OCI-LY1 (cell line): ENCODE data around the gene MMS22L.

Experiments
- H2AFZ ChIP-seq: fragments of 200-600 bp; sonication (generic), shearing (Covaris generic); 2 replicates; pipeline ENCODE4 v1.6.0; 2014; ENCODE audit warnings: antibody characterized with exemption, mild to moderate bottlenecking, low read length
- H3F3A ChIP-seq: fragments of 200-600 bp; sonication (generic), shearing (Covaris generic); 2 replicates; pipeline ENCODE4 v1.6.0; 2014; ENCODE audit warnings: mild to moderate bottlenecking, antibody characterized with exemption, low read length, moderate library complexity; ENCODE audit not compliant: insufficient read depth
- H3K27ac ChIP-seq: fragments of 200-600 bp; sonication (generic); 2 replicates; pipeline ENCODE4 v1.5.1; 2014; ENCODE audit warnings: low read length, mixed run types, mild to moderate bottlenecking, low read depth; ENCODE audit not compliant: poor library complexity, severe bottlenecking
- H3K27me3 ChIP-seq: fragments of 200-600 bp; sonication (generic); 2 replicates; pipeline ENCODE4 v1.6.0; 2014; ENCODE audit warnings: antibody characterized with exemption, mild to moderate bottlenecking, low read length, moderate library complexity; ENCODE audit not compliant: insufficient read depth
- H3K36me3 ChIP-seq: fragments of 200-600 bp; sonication (generic); 2 replicates; pipeline ENCODE4 v1.6.1; 2014; ENCODE audit warnings: mild to moderate bottlenecking, antibody characterized with exemption, low read length, moderate library complexity, mixed read lengths; ENCODE audit not compliant: insufficient read depth
- H3K4me1 ChIP-seq: fragments of 200-600 bp; sonication (generic); 2 replicates; pipeline ENCODE4 v1.5.1; 2014; ENCODE audit warnings: mild to moderate bottlenecking, low read length, moderate library complexity; ENCODE audit not compliant: insufficient read depth, severe bottlenecking
- H3K4me2 ChIP-seq: fragments of 200-600 bp; sonication (generic), shearing (Covaris generic); 2 replicates; pipeline ENCODE4 v1.6.1; 2014; ENCODE audit warnings: low read length
- H3K4me3 ChIP-seq: fragments of 200-600 bp; sonication (generic); 2 replicates; pipeline ENCODE4 v1.5.1; 2014; ENCODE audit warnings: low read length, low read depth, mild to moderate bottlenecking, mixed read lengths; ENCODE audit not compliant: poor library complexity, severe bottlenecking
- H3K79me2 ChIP-seq: fragments of 200-600 bp; shearing (Covaris generic); 2 replicates; pipeline ENCODE4 v1.6.1; 2016; ENCODE audit warnings: mixed run types, low read length, mixed read lengths; ENCODE audit not compliant: insufficient read depth
- H3K9ac ChIP-seq: fragments of 200-600 bp; sonication (generic), shearing (Covaris generic); 2 replicates; pipeline ENCODE4 v1.6.1; 2014; ENCODE audit warnings: mild to moderate bottlenecking, low read length, mixed read lengths
- H3K9me2 ChIP-seq: fragments of 200-600 bp; sonication (generic), shearing (Covaris generic); 2 replicates; pipeline ENCODE4 v1.6.1; 2014; ENCODE audit warnings: low read depth, mild to moderate bottlenecking, low read length, mixed read lengths
- H3K9me3 ChIP-seq: fragments of 200-600 bp; shearing (Covaris generic); 2 replicates; pipeline ENCODE4 v1.6.1; 2014; ENCODE audit warnings: low read length, mixed read lengths
- H4K20me1 ChIP-seq: fragments of 200-600 bp; sonication (generic), shearing (Covaris generic); 2 replicates; pipeline ENCODE4 v1.6.0; 2016; ENCODE audit warnings: mild to moderate bottlenecking, low read length; ENCODE audit not compliant: insufficient read depth
- EZH2 ChIP-seq: fragments of 200-600 bp; sonication (generic), shearing (Covaris generic); IDR thresholded peaks from 2 replicates; pipeline ENCODE4 v1.8.0; 2017; ENCODE audit warnings: borderline replicate concordance, mixed run types, mild to moderate bottlenecking, antibody characterized with exemption, low read length, moderate library complexity, mixed read lengths
- TF ChIP-seq, protein P1 (sequence below): fragments of 200-600 bp; sonication (generic), shearing (Covaris generic); IDR thresholded peaks from 2 replicates; pipeline ENCODE4 v1.5.1; 2017; ENCODE audit warnings: mild to moderate bottlenecking, antibody characterized with exemption, low read length, moderate library complexity, mixed read lengths

Gene MMS22L

DNA sequence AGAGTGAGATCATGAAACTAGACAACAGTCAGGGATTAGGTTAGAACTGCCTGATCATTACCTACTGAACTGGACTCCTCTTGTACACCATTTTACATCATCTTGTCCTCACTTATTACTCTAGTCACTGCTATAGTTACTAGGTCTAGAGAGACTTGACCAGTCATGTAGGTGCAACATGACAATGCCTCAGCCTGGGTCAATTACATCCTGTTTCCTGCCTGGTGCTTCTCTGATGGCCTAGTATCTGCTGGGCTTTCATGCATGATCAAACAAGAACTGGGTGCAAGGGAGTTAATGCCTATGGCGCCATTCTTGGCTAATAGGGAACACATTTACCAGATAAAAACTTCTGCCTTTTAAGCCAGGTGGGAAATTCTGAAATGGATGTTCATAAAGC lies 39.2 kb upstream of the MMS22L start:
- Histone ChIP-seq H3K4me3 (no peak overlapping the region), H3K27ac (no peak overlapping the region), H3K9ac (no peak overlapping the region), H4K20me1 (no peaks in the 10 kb centered on the region), H3K4me2 (no peak overlapping the region), H3K36me3 (no peaks in the 10 kb centered on the region), H3K79me2 (no peaks in the 10 kb centered on the region), H2AFZ (no peak overlapping the region), H3K27me3 (no peaks in the 10 kb centered on the region), H3F3A (no peaks in the 10 kb centered on the region), H3K9me2 (no peaks in the 10 kb centered on the region; the same call in 1 of the 2 replicates), H3K9me3 (no peaks in the 10 kb centered on the region), H3K4me1 (no peaks in the 10 kb centered on the region)
- TF ChIP-seq, protein P1, sequence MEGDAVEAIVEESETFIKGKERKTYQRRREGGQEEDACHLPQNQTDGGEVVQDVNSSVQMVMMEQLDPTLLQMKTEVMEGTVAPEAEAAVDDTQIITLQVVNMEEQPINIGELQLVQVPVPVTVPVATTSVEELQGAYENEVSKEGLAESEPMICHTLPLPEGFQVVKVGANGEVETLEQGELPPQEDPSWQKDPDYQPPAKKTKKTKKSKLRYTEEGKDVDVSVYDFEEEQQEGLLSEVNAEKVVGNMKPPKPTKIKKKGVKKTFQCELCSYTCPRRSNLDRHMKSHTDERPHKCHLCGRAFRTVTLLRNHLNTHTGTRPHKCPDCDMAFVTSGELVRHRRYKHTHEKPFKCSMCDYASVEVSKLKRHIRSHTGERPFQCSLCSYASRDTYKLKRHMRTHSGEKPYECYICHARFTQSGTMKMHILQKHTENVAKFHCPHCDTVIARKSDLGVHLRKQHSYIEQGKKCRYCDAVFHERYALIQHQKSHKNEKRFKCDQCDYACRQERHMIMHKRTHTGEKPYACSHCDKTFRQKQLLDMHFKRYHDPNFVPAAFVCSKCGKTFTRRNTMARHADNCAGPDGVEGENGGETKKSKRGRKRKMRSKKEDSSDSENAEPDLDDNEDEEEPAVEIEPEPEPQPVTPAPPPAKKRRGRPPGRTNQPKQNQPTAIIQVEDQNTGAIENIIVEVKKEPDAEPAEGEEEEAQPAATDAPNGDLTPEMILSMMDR, result no peak
- no peak for TF ChIP-seq EZH2

DNA sequence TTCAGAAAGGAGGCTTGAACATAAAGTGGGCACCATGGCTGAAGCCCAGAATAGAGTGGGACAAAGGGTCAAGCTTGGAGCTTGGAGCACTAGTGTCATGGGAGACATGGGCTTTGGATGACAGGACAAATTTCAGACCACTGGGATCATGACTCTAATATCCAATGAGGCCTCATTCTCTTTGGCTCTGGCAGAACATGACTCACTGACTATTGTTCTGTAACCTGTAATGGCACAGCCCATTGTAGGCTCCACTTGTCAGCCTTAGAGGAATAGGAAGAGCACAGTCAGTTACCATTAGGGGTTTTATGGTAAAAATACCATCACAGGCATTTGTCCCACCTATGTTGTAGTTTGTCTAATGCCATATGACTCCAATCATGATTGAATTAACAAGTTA lies 34.0 kb upstream of the MMS22L start:
- Histone ChIP-seq H3K9me2 (no peaks in the 10 kb centered on the region), H3K36me3 (no peaks in the 10 kb centered on the region), H2AFZ (no peak overlapping the region), H3K9me3 (no peaks in the 10 kb centered on the region), H3K9ac (no peak overlapping the region), H3K27me3 (no peaks in the 10 kb centered on the region), H3K27ac (no peak overlapping the region), H3K4me2 (no peak overlapping the region), H3K4me1 (no peaks in the 10 kb centered on the region), H4K20me1 (no peaks in the 10 kb centered on the region), H3F3A (no peaks in the 10 kb centered on the region), H3K79me2 (no peaks in the 10 kb centered on the region), H3K4me3 (no peak overlapping the region)
- TF ChIP-seq, protein P1, result no peak
- no peak for TF ChIP-seq EZH2

DNA sequence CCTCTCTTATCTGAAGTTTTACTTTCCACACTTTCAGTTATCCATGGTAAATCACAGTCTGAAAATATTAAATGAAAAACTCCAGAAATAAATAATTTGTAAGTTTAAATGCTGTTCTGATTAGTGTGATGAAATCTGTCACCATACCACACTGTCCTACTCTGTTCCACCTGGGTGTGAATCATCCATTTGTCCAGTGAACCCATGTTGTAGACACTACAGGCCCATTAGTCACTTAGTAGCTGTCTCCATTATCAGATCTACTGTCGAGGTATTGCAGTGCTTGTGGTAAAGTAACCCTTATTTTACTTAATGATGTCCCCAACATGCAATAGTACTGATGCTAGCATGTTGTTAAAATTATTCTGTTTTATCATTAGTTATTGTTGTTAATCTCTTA lies 29.2 kb upstream of the MMS22L start:
- no peak overlapping the region for H3K27ac ChIP-seq
- no peak for TF ChIP-seq EZH2
- TF ChIP-seq, protein P1, result no peak
- no peak overlapping the region for H2AFZ ChIP-seq
- no peak overlapping the region for H3K4me2 ChIP-seq
- no peaks in the 10 kb centered on the region for H3K79me2 ChIP-seq
- H3K9me2 ChIP-seq, result no peaks in the 10 kb centered on the region
- H4K20me1 ChIP-seq, result no peaks in the 10 kb centered on the region
- no peaks in the 10 kb centered on the region for H3K9me3 ChIP-seq
- H3K36me3 ChIP-seq, result no peaks in the 10 kb centered on the region
- no peaks in the 10 kb centered on the region for H3F3A ChIP-seq
- no peak overlapping the region for H3K9ac ChIP-seq
- no peaks in the 10 kb centered on the region for H3K4me1 ChIP-seq
- H3K4me3 ChIP-seq, result no peak overlapping the region
- H3K27me3 ChIP-seq, result no peaks in the 10 kb centered on the region
